K562 (cell line): ENCODE data around the gene TRPM4. TPM values are rescaled to one million over a fixed set of nuclear protein-coding genes. Genes with fewer than 3 reads are reported as not detected.
A peak's percentile ranks its signal among the peaks of the same experiment; 100 is the strongest.

Experiments used
- BRD4 ChIP-seq: fragments of 200-600 bp; sonication (generic); IDR thresholded peaks from 2 replicates; pipeline ENCODE4 v1.6.1; 2017; ENCODE audit warnings: inconsistent platforms
- ELF4 ChIP-seq: fragments of 450-650 bp; formaldehyde crosslinking; IDR thresholded peaks from 2 replicates; pipeline ENCODE4 v1.4.0; 2022; ENCODE audit warnings: missing genetic modification characterization
- EZH2 ChIP-seq: IDR thresholded peaks from 2 replicates; pipeline ENCODE4 v1.6.1; 2012; ENCODE audit warnings: low read depth, mild to moderate bottlenecking, inconsistent platforms, low read length, borderline replicate concordance
- FOXK2 ChIP-seq, 2 experiments: fragments of 450-650 bp; IDR thresholded peaks in 1 of 2; conservative IDR thresholded peaks in 1 of 2; 2 replicates each; pipeline ENCODE4 v1.6.1; 2016; ENCODE audit warnings: low read depth in 2 of 2, mild to moderate bottlenecking in 1 of 2
- HLTF ChIP-seq: fragments of 450-650 bp; IDR thresholded peaks from 2 replicates; pipeline ENCODE4 v1.6.1; 2016
- HNRNPH1 ChIP-seq: fragments of 200-400 bp; formaldehyde crosslinking; optimal IDR thresholded peaks from 2 replicates; pipeline ENCODE3; 2017; ENCODE audit warnings: low read depth, mild to moderate bottlenecking, low read length, moderate library complexity
- MYNN ChIP-seq, 2 experiments: sonication (generic); formaldehyde crosslinking in 1 of 2; IDR thresholded peaks; 2 replicates each; pipeline versions ENCODE4 v1.5.0 to v1.6.1; 2016 to 2020; ENCODE audit warnings: antibody characterized with exemption in 1 of 2, missing genetic modification reagents in 1 of 2
- NR2C2 ChIP-seq, 2 experiments: fragments of 200-800 bp in 1 of 2; sonication (Bioruptor generic) in 1 of 2; sonication (generic) in 1 of 2; formaldehyde crosslinking in 1 of 2; IDR thresholded peaks; 2 replicates each; pipeline versions ENCODE4 v1.6.1 to v1.8.0; 2016 to 2022; ENCODE audit warnings: mild to moderate bottlenecking in 1 of 2, missing compliant biosample characterization in 1 of 2, missing genetic modification characterization in 1 of 2, missing genetic modification reagents in 1 of 2
- NRF1 ChIP-seq, 2 experiments: fragments of 450-650 bp; IDR thresholded peaks in 1 of 2; conservative IDR thresholded peaks in 1 of 2; 2 replicates each; pipeline ENCODE4 v1.6.1; 2014; ENCODE audit warnings: mild to moderate bottlenecking in 2 of 2
- PHTF2 ChIP-seq: fragments of 250-450 bp; sonication (Bioruptor Pico); IDR thresholded peaks from 2 replicates; pipeline ENCODE4 v1.5.0; 2021; ENCODE audit warnings: mild to moderate bottlenecking
- POLR2H ChIP-seq: IDR thresholded peaks from 2 replicates; pipeline ENCODE4 v1.6.1; 2016; ENCODE audit warnings: missing genetic modification characterization, low read depth, mild to moderate bottlenecking, control low read depth, missing compliant biosample characterization, moderate library complexity
- PRPF4 ChIP-seq: fragments of 200-400 bp; formaldehyde crosslinking; IDR thresholded peaks from one replicate; pipeline ENCODE4 v1.6.1; 2017; ENCODE audit warnings: low read length, low read depth, mild to moderate bottlenecking; ENCODE audit not compliant: insufficient read depth, poor library complexity, severe bottlenecking
- SIN3A ChIP-seq, 2 experiments: fragments of 150-350 bp in 1 of 2; IDR thresholded peaks; 2 replicates each; pipeline ENCODE4 v1.6.1; 2011 to 2016; ENCODE audit warnings: borderline replicate concordance in 2 of 2, low read depth in 2 of 2, low read length in 2 of 2, mild to moderate bottlenecking in 2 of 2, moderate library complexity in 2 of 2; ENCODE audit not compliant: control insufficient read depth in 1 of 2
- SLC30A9 ChIP-seq: fragments of 250-450 bp; sonication (Bioruptor Pico); IDR thresholded peaks from 2 replicates; pipeline ENCODE4 v1.8.0; 2022; ENCODE audit warnings: mild to moderate bottlenecking, moderate library complexity
- SRSF1 ChIP-seq: fragments of 200-400 bp; formaldehyde crosslinking; IDR thresholded peaks from 2 replicates; pipeline ENCODE4 v1.6.1; 2017; ENCODE audit warnings: mild to moderate bottlenecking, low read depth, low read length, moderate library complexity
- USF1 ChIP-seq: sonication (generic); formaldehyde crosslinking; IDR thresholded peaks from 2 replicates; pipeline ENCODE4 v1.9.0; 2022; ENCODE audit warnings: mild to moderate bottlenecking, missing genetic modification reagents
- USF2 ChIP-seq: sonication (generic); formaldehyde crosslinking; IDR thresholded peaks from 2 replicates; pipeline ENCODE4 v1.5.0; 2020; ENCODE audit warnings: missing genetic modification reagents
- ZKSCAN1 ChIP-seq: fragments of 150-350 bp; IDR thresholded peaks from 2 replicates; pipeline ENCODE4 v1.6.1; 2016; ENCODE audit warnings: low read depth, low read length
- ZNF143 ChIP-seq: sonication (generic); formaldehyde crosslinking; IDR thresholded peaks from 2 replicates; pipeline ENCODE4 v1.9.0; 2022; ENCODE audit warnings: mild to moderate bottlenecking, missing genetic modification reagents
- ZNF586 ChIP-seq: fragments of 450-650 bp; formaldehyde crosslinking; conservative IDR thresholded peaks from 2 replicates; pipeline ENCODE4 v1.4.0; 2020; ENCODE audit warnings: mild to moderate bottlenecking, moderate library complexity
- ZNF780A ChIP-seq: fragments of 250-450 bp; sonication (Bioruptor Pico); IDR thresholded peaks from 2 replicates; pipeline ENCODE4 v1.5.0; 2021; ENCODE audit warnings: mild to moderate bottlenecking
- polyA plus RNA-seq, 8 experiments: library from polyadenylated mRNA; depleted of rRNA in 4 of 8; stranded (reverse) in 5 of 8; unstranded in 3 of 8; fragments of >200 nt; fragmentation: Nextera tagmentation in 2 of 8; fragmentation: Illumina TruSeq in 1 of 8; extraction: Ambion mirVana in 2 of 8; extraction: Trizol in 1 of 8; gene quantifications; 2 replicates each; pipeline versions ENCODE4 v1.2.1 to v1.2.3, GENCODE V29; 2011 to 2014; ENCODE audit warnings: inconsistent platforms in 1 of 8, missing spikeins in 1 of 8
- total RNA-seq, 7 experiments: library from RNA; depleted of rRNA in 6 of 7; stranded (reverse); fragments of >200 nt in 6 of 7; fragmentation: Illumina TruSeq in 2 of 7; extraction: Trizol in 2 of 7; gene quantifications; 2 replicates each; pipeline versions ENCODE4 v1.2.1 to v1.2.3, GENCODE V29; 2011 to 2021; ENCODE audit warnings: low replicate concordance in 1 of 7
- TF ChIP-seq, protein P1 (sequence below): fragments of 250-450 bp; sonication (Bioruptor Pico); IDR thresholded peaks from 2 replicates; pipeline ENCODE4 v1.8.0; 2021; ENCODE audit warnings: moderate library complexity, mild to moderate bottlenecking, inconsistent platforms
- TF ChIP-seq, protein P2 (sequence below): sonication (generic); IDR thresholded peaks from 2 replicates; pipeline ENCODE4 v1.6.1; 2016

TRPM4 gene
- total and polyA plus RNA-seq, 9 of the 15 experiments (the other 6 are each of a cell fraction or from before 2014, with no cell fraction given), result 6.5 to 45.4 (median 15.2) TPM

DNA sequence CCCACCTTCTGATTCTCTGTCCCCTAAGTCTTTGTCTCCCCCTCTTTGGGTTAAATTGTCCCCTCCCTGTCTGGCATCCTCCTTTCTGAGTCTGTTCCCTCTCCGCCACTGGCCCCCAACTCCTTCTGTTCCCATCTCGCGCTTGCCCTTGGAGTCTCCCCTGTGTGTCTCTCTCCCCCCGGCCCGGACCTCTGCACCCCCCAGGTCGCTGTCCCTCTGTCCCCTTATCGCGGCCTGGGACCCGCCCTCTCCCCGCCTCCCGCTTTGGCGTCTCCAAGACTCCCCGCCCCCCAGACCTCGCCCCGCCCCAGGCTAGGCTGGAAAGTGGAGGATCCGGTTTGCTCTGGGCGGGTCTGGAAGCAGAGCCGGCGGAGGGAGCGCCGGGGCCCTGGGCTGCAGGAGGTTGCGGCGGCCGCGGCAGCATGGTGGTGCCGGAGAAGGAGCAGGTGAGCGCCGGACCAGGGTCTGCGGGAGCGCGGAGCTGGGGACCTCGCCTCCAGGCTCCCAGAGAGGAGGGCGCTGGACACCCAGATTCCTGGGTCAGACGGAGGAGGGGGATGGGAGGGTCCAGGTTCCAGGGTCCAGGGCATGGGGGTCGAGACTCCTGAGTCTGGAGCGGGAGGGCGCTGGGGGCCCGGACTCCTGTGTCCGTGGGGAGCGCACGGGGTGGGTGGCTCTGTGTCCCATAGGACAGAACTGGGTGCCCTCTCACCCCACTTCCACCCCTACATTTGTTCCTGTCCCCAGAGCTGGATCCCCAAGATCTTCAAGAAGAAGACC, at the start of gene TRPM4 (continued):
- no peak for TF ChIP-seq ZKSCAN1
- TF ChIP-seq SIN3A (IDR thresholded peaks at IDR 0.05; ENCODE audit: borderline replicate concordance in 2 of 2, control insufficient read depth in 1 of 2, low read depth in 2 of 2, low read length in 2 of 2), result 0 out of 4 replicates have a peak, but pooled peaks of 1 of the 2 experiments have one; percentile 30
- TF ChIP-seq EZH2, result no peak
- TF ChIP-seq NRF1 (conservative IDR thresholded peaks at IDR 0.05 in 1 of 2, IDR thresholded peaks at IDR 0.05 in 1 of 2), result no peak
- no peak for TF ChIP-seq ZNF143 (CRISPR knock-in tag)
- no peak for TF ChIP-seq ZNF586
- no peak for TF ChIP-seq ZNF780A (CRISPR knock-in tag)
- no peak for TF ChIP-seq USF2 (CRISPR knock-in tag)
- no peak for TF ChIP-seq PHTF2 (CRISPR knock-in tag)
- TF ChIP-seq, protein P1, sequence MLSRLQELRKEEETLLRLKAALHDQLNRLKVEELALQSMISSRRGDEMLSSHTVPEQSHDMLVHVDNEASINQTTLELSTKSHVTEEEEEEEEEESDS (CRISPR knock-in tag), result no peak
- TF ChIP-seq, protein P2, sequence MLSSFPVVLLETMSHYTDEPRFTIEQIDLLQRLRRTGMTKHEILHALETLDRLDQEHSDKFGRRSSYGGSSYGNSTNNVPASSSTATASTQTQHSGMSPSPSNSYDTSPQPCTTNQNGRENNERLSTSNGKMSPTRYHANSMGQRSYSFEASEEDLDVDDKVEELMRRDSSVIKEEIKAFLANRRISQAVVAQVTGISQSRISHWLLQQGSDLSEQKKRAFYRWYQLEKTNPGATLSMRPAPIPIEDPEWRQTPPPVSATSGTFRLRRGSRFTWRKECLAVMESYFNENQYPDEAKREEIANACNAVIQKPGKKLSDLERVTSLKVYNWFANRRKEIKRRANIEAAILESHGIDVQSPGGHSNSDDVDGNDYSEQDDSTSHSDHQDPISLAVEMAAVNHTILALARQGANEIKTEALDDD, result no peak
- TF ChIP-seq BRD4, result no peak
- TF ChIP-seq HLTF, result no peak
- no peak for TF ChIP-seq FOXK2 (conservative IDR thresholded peaks at IDR 0.05 in 1 of 2, IDR thresholded peaks at IDR 0.05 in 1 of 2; ENCODE audit: low read depth in 2 of 2)
- TF ChIP-seq SRSF1, result no peak
- no peak for TF ChIP-seq POLR2H (tag)
- TF ChIP-seq NR2C2 (CRISPR knock-in tag; IDR thresholded peaks at IDR 0.05), result no peak
- peak; percentile 68 for TF ChIP-seq NR2C2 (tag; IDR thresholded peaks at IDR 0.05)
- TF ChIP-seq PRPF4, result no peak
- TF ChIP-seq HNRNPH1, result no peak
- TF ChIP-seq MYNN (IDR thresholded peaks at IDR 0.05), result no peak; the same call in 1 of the 2 replicates
- no peak for TF ChIP-seq MYNN (CRISPR knock-in tag; IDR thresholded peaks at IDR 0.05)
- TF ChIP-seq SLC30A9, result no peak
- TF ChIP-seq USF1 (CRISPR knock-in tag), result no peak
- TF ChIP-seq ELF4, result no peak
